GM23338 (cell line): Measurements from ENCODE around the gene PROX2. TPM values are rescaled to one million over a fixed set of nuclear protein-coding genes. Genes with fewer than 3 reads are reported as not detected.

Experiments used
- ATAC-seq: fragments of 200-7000 bp; cut with Tn5 transposase; 3 replicates; pipeline ENCODE4 v1.9.1; 2020
- DNase-seq: peaks from one replicate; pipeline ENCODE4 v3.0.0-alpha.2; 2015; ENCODE audit warnings: low spot score
- H2AFZ ChIP-seq: fragments of 200-600 bp; sonication (generic); 2 replicates; pipeline ENCODE4 v1.8.0; 2016; ENCODE audit warnings: antibody characterized with exemption, mild to moderate bottlenecking, moderate library complexity
- H3F3A ChIP-seq: fragments of 200-600 bp; sonication (generic); replicated peaks from 2 replicates; pipeline ENCODE4 v1.8.0; 2017; ENCODE audit warnings: antibody characterized with exemption, mixed run types, low read depth
- H3K27ac ChIP-seq: fragments of 200-600 bp; sonication (generic); 2 replicates; pipeline ENCODE4 v1.6.1; 2016; ENCODE audit warnings: low read depth
- H3K27me3 ChIP-seq: fragments of 200-600 bp; sonication (generic); 2 replicates; pipeline ENCODE4 v1.8.0; 2016; ENCODE audit warnings: mild to moderate bottlenecking, mixed run types, moderate library complexity; ENCODE audit not compliant: insufficient read depth
- H3K36me3 ChIP-seq: fragments of 200-600 bp; sonication (generic); 2 replicates; pipeline ENCODE4 v1.8.0; 2016; ENCODE audit warnings: mild to moderate bottlenecking; ENCODE audit not compliant: insufficient read depth
- H3K4me1 ChIP-seq: fragments of 200-600 bp; sonication (generic); 2 replicates; pipeline ENCODE4 v1.8.0; 2016; ENCODE audit warnings: mild to moderate bottlenecking, moderate library complexity; ENCODE audit not compliant: insufficient read depth
- H3K4me2 ChIP-seq: fragments of 200-600 bp; sonication (generic); 2 replicates; pipeline ENCODE4 v1.7.1; 2017; ENCODE audit warnings: mixed run types
- H3K4me3 ChIP-seq: fragments of 200-600 bp; sonication (generic); 2 replicates; pipeline ENCODE4 v1.6.1; 2016; ENCODE audit warnings: mixed run types
- H3K79me2 ChIP-seq: fragments of 200-600 bp; sonication (generic); replicated peaks from 2 replicates; pipeline ENCODE4 v1.8.0; 2017; ENCODE audit warnings: mild to moderate bottlenecking; ENCODE audit not compliant: insufficient read depth
- H3K9me2 ChIP-seq: fragments of 200-600 bp; sonication (generic); 2 replicates; pipeline ENCODE4 v1.8.0; 2017; ENCODE audit not compliant: insufficient read depth
- H4K20me1 ChIP-seq: fragments of 200-600 bp; sonication (generic); replicated peaks from 2 replicates; pipeline ENCODE4 v1.8.0; 2017; ENCODE audit warnings: mild to moderate bottlenecking; ENCODE audit not compliant: insufficient read depth
- H3K27ac Mint-ChIP-seq: 2 replicates; pipeline ENCODE4 v1.8.0; 2020; ENCODE audit warnings: inconsistent platforms, mild to moderate bottlenecking, moderate library complexity, mixed read lengths
- H3K27me3 Mint-ChIP-seq: 3 replicates; pipeline ENCODE4 v1.8.0; 2022; ENCODE audit warnings: low read depth, mild to moderate bottlenecking, moderate library complexity, mixed read lengths, inconsistent platforms; ENCODE audit not compliant: insufficient read depth, poor library complexity
- H3K36me3 Mint-ChIP-seq: 3 replicates; pipeline ENCODE4 v1.8.0; 2021; ENCODE audit warnings: low read depth, mild to moderate bottlenecking, inconsistent platforms, moderate library complexity, mixed read lengths
- H3K4me1 Mint-ChIP-seq: 3 replicates; pipeline ENCODE4 v1.8.0; 2020; ENCODE audit warnings: mild to moderate bottlenecking, inconsistent platforms, mixed read lengths
- H3K4me3 Mint-ChIP-seq: 3 replicates; pipeline ENCODE4 v1.8.0; 2021; ENCODE audit warnings: moderate library complexity, mild to moderate bottlenecking, inconsistent platforms, mixed read lengths
- H3K9me3 Mint-ChIP-seq: 3 replicates; pipeline ENCODE4 v1.8.0; 2020; ENCODE audit warnings: moderate library complexity, mild to moderate bottlenecking, inconsistent platforms, mixed read lengths
- CREB1 ChIP-seq: fragments of 250-450 bp; sonication (Bioruptor Pico); IDR thresholded peaks from 2 replicates; pipeline ENCODE4 v1.5.0; 2020; ENCODE audit warnings: low read depth, mild to moderate bottlenecking, moderate library complexity
- EZH2 ChIP-seq: fragments of 200-600 bp; sonication (generic); IDR thresholded peaks from one replicate; pipeline ENCODE4 v1.8.0; 2017; ENCODE audit warnings: antibody characterized with exemption, mild to moderate bottlenecking, low read depth; ENCODE audit not compliant: unreplicated experiment
- EZH2phosphoT487 ChIP-seq: fragments of 200-600 bp; sonication (generic); IDR thresholded peaks from one replicate; pipeline ENCODE4 v1.8.1; 2018; ENCODE audit warnings: antibody characterized with exemption; ENCODE audit not compliant: unreplicated experiment
- JUNB ChIP-seq: IDR thresholded peaks from one replicate; pipeline ENCODE4 v1.6.1; 2016; ENCODE audit warnings: antibody characterized with exemption; ENCODE audit not compliant: unreplicated experiment
- NANOG ChIP-seq: IDR thresholded peaks from 2 replicates; pipeline ENCODE4 v1.6.1; 2016; ENCODE audit warnings: antibody characterized with exemption, borderline replicate concordance
- POLR2AphosphoS5 ChIP-seq: IDR thresholded peaks from 2 replicates; pipeline ENCODE4 v1.6.1; 2016; ENCODE audit warnings: antibody characterized with exemption, low read depth
- STAT1 ChIP-seq: IDR thresholded peaks from one replicate; pipeline ENCODE4 v1.6.1; 2016; ENCODE audit warnings: antibody characterized with exemption; ENCODE audit not compliant: unreplicated experiment
- ZNF114 ChIP-seq: fragments of 250-450 bp; sonication (Bioruptor Pico); IDR thresholded peaks from 2 replicates; pipeline ENCODE4 v1.5.0; 2020; ENCODE audit warnings: mild to moderate bottlenecking, moderate library complexity
- ZNF331 ChIP-seq: fragments of 250-450 bp; sonication (Bioruptor Pico); IDR thresholded peaks from 2 replicates; pipeline ENCODE4 v1.5.0; 2020; ENCODE audit warnings: low read depth, mild to moderate bottlenecking, moderate library complexity
- polyA plus RNA-seq: library from polyadenylated mRNA; unstranded; fragments of >200 nt; fragmentation: Nextera tagmentation; extraction: Ambion mirVana; gene quantifications from 2 replicates; pipeline ENCODE4 v1.2.1, GENCODE V29; 2016
- total RNA-seq: library from RNA; depleted of rRNA; stranded (reverse); fragments of >200 nt; shearing (Covaris generic); gene quantifications from 2 replicates; pipeline ENCODE4 v1.2.3, GENCODE V29; 2014
- TF ChIP-seq, protein P1 (sequence below): IDR thresholded peaks from 2 replicates; pipeline ENCODE4 v1.6.1; 2016; ENCODE audit warnings: antibody characterized with exemption
- TF ChIP-seq, protein P2 (sequence below): fragments of 250-450 bp; sonication (Bioruptor Pico); IDR thresholded peaks from 2 replicates; pipeline ENCODE4 v1.5.0; 2020; ENCODE audit warnings: mild to moderate bottlenecking, moderate library complexity
- TF ChIP-seq, protein P3 (sequence below), 2 experiments: fragments of 200-600 bp in 1 of 2; sonication (generic) in 1 of 2; conservative IDR thresholded peaks; 2 replicates each; pipeline versions ENCODE4 v1.5.1 to v1.6.1; 2016 to 2017; ENCODE audit warnings: antibody characterized with exemption in 2 of 2, low read depth in 2 of 2, mild to moderate bottlenecking in 2 of 2, moderate library complexity in 1 of 2
- TF ChIP-seq, protein P4 (sequence below): IDR thresholded peaks from one replicate; pipeline ENCODE4 v1.6.1; 2018; ENCODE audit warnings: antibody characterized with exemption; ENCODE audit not compliant: unreplicated experiment

The PROX2 gene
- total and polyA plus RNA-seq, 2 experiments from 2014 or later = 0.06 TPM; not detected in 1

DNA sequence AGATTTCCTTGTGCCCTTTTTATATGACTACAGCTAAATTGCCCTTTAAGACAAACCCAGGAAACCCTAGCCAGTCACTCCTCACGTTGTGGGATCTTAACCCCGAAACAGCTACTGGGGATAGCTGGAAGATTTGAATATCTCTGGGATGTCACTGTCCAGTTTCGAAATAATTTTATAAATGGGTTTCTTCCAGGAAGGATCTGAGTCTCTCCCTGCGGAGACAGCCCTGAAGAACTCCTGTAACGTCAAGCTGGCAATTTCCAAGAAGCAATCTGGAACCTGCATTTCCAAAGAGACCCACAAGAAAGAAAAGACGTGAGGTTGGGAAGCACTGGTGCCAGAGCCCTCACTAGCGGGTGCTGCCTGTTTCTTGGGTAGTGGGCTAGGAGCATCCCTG, 20.9 kb downstream of the PROX2 start:
- H3K4me3 ChIP-seq = no peak overlapping the region
- Mint-ChIP-seq H3K4me3 (no peak overlapping the region), H3K27me3 (no peaks in the 10 kb centered on the region), H3K9me3 (no peaks in the 10 kb centered on the region), H3K27ac (no peak overlapping the region), H3K36me3 (no peaks in the 10 kb centered on the region), H3K4me1 (no peaks in the 10 kb centered on the region)
- 0 out of 3 replicates have a peak, but pooled peaks have one; percentile 22 for ATAC-seq
- H3K4me2 ChIP-seq = no peak overlapping the region
- TF ChIP-seq, protein P1, sequence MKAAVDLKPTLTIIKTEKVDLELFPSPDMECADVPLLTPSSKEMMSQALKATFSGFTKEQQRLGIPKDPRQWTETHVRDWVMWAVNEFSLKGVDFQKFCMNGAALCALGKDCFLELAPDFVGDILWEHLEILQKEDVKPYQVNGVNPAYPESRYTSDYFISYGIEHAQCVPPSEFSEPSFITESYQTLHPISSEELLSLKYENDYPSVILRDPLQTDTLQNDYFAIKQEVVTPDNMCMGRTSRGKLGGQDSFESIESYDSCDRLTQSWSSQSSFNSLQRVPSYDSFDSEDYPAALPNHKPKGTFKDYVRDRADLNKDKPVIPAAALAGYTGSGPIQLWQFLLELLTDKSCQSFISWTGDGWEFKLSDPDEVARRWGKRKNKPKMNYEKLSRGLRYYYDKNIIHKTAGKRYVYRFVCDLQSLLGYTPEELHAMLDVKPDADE = no peak
- no peak for TF ChIP-seq ZNF331 (CRISPR knock-in tag)
- TF ChIP-seq EZH2phosphoT487 = no peak
- no peak for TF ChIP-seq CREB1 (CRISPR knock-in tag)
- TF ChIP-seq, protein P2, sequence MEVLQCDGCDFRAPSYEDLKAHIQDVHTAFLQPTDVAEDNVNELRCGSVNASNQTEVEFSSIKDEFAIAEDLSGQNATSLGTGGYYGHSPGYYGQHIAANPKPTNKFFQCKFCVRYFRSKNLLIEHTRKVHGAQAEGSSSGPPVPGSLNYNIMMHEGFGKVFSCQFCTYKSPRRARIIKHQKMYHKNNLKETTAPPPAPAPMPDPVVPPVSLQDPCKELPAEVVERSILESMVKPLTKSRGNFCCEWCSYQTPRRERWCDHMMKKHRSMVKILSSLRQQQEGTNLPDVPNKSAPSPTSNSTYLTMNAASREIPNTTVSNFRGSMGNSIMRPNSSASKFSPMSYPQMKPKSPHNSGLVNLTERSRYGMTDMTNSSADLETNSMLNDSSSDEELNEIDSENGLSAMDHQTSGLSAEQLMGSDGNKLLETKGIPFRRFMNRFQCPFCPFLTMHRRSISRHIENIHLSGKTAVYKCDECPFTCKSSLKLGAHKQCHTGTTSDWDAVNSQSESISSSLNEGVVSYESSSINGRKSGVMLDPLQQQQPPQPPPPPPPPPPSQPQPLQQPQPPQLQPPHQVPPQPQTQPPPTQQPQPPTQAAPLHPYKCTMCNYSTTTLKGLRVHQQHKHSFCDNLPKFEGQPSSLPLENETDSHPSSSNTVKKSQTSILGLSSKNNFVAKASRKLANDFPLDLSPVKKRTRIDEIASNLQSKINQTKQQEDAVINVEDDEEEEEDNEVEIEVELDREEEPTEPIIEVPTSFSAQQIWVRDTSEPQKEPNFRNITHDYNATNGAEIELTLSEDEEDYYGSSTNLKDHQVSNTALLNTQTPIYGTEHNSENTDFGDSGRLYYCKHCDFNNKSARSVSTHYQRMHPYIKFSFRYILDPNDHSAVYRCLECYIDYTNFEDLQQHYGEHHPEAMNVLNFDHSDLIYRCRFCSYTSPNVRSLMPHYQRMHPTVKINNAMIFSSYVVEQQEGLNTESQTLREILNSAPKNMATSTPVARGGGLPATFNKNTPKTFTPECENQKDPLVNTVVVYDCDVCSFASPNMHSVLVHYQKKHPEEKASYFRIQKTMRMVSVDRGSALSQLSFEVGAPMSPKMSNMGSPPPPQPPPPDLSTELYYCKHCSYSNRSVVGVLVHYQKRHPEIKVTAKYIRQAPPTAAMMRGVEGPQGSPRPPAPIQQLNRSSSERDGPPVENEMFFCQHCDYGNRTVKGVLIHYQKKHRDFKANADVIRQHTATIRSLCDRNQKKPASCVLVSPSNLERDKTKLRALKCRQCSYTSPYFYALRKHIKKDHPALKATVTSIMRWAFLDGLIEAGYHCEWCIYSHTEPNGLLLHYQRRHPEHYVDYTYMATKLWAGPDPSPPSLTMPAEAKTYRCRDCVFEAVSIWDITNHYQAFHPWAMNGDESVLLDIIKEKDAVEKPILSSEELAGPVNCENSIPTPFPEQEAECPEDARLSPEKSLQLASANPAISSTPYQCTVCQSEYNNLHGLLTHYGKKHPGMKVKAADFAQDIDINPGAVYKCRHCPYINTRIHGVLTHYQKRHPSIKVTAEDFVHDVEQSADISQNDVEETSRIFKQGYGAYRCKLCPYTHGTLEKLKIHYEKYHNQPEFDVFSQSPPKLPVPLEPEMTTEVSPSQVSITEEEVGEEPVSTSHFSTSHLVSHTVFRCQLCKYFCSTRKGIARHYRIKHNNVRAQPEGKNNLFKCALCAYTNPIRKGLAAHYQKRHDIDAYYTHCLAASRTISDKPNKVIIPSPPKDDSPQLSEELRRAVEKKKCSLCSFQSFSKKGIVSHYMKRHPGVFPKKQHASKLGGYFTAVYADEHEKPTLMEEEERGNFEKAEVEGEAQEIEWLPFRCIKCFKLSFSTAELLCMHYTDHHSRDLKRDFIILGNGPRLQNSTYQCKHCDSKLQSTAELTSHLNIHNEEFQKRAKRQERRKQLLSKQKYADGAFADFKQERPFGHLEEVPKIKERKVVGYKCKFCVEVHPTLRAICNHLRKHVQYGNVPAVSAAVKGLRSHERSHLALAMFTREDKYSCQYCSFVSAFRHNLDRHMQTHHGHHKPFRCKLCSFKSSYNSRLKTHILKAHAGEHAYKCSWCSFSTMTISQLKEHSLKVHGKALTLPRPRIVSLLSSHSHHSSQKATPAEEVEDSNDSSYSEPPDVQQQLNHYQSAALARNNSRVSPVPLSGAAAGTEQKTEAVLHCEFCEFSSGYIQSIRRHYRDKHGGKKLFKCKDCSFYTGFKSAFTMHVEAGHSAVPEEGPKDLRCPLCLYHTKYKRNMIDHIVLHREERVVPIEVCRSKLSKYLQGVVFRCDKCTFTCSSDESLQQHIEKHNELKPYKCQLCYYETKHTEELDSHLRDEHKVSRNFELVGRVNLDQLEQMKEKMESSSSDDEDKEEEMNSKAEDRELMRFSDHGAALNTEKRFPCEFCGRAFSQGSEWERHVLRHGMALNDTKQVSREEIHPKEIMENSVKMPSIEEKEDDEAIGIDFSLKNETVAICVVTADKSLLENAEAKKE (CRISPR knock-in tag) = no peak
- TF ChIP-seq, protein P3, sequence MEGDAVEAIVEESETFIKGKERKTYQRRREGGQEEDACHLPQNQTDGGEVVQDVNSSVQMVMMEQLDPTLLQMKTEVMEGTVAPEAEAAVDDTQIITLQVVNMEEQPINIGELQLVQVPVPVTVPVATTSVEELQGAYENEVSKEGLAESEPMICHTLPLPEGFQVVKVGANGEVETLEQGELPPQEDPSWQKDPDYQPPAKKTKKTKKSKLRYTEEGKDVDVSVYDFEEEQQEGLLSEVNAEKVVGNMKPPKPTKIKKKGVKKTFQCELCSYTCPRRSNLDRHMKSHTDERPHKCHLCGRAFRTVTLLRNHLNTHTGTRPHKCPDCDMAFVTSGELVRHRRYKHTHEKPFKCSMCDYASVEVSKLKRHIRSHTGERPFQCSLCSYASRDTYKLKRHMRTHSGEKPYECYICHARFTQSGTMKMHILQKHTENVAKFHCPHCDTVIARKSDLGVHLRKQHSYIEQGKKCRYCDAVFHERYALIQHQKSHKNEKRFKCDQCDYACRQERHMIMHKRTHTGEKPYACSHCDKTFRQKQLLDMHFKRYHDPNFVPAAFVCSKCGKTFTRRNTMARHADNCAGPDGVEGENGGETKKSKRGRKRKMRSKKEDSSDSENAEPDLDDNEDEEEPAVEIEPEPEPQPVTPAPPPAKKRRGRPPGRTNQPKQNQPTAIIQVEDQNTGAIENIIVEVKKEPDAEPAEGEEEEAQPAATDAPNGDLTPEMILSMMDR (conservative IDR thresholded peaks at IDR 0.05; ENCODE audit: low read depth in 2 of 2) = no peak
- TF ChIP-seq NANOG = no peak
- TF ChIP-seq JUNB = no peak
- no peak for TF ChIP-seq STAT1
- no peak for TF ChIP-seq POLR2AphosphoS5
- TF ChIP-seq, protein P4, sequence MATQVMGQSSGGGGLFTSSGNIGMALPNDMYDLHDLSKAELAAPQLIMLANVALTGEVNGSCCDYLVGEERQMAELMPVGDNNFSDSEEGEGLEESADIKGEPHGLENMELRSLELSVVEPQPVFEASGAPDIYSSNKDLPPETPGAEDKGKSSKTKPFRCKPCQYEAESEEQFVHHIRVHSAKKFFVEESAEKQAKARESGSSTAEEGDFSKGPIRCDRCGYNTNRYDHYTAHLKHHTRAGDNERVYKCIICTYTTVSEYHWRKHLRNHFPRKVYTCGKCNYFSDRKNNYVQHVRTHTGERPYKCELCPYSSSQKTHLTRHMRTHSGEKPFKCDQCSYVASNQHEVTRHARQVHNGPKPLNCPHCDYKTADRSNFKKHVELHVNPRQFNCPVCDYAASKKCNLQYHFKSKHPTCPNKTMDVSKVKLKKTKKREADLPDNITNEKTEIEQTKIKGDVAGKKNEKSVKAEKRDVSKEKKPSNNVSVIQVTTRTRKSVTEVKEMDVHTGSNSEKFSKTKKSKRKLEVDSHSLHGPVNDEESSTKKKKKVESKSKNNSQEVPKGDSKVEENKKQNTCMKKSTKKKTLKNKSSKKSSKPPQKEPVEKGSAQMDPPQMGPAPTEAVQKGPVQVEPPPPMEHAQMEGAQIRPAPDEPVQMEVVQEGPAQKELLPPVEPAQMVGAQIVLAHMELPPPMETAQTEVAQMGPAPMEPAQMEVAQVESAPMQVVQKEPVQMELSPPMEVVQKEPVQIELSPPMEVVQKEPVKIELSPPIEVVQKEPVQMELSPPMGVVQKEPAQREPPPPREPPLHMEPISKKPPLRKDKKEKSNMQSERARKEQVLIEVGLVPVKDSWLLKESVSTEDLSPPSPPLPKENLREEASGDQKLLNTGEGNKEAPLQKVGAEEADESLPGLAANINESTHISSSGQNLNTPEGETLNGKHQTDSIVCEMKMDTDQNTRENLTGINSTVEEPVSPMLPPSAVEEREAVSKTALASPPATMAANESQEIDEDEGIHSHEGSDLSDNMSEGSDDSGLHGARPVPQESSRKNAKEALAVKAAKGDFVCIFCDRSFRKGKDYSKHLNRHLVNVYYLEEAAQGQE = no peak
- TF ChIP-seq ZNF114 = no peak
- TF ChIP-seq EZH2 = no peak
- no peak for DNase-seq
- no peaks in the 10 kb centered on the region for H3K36me3 ChIP-seq
- no peaks in the 10 kb centered on the region for H3K79me2 ChIP-seq
- no peak overlapping the region for H3K27ac ChIP-seq
- H3K9me2 ChIP-seq = no peaks in the 10 kb centered on the region
- no peaks in the 10 kb centered on the region for H3K27me3 ChIP-seq
- H3K4me1 ChIP-seq = no peaks in the 10 kb centered on the region
- no peaks in the 10 kb centered on the region for H4K20me1 ChIP-seq
- H3F3A ChIP-seq = no peaks in the 10 kb centered on the region
- no peak overlapping the region for H2AFZ ChIP-seq
